Skeletal muscle satellite cell (primary cell): ENCODE measurements around the gene MYO1D. TPM values are rescaled to one million over a fixed set of nuclear protein-coding genes. Genes with fewer than 3 reads are reported as not detected.

ENCODE experiments used
- H3K27me3 ChIP-seq: 2 replicates; pipeline ENCODE4 v1.7.0; 2013; ENCODE audit warnings: low read length; ENCODE audit not compliant: control insufficient read depth, insufficient read depth
- H3K36me3 ChIP-seq: 2 replicates; pipeline ENCODE4 v1.7.0; 2013; ENCODE audit warnings: mild to moderate bottlenecking, control low read depth, low read length; ENCODE audit not compliant: insufficient read depth
- H3K4me1 ChIP-seq: 2 replicates; pipeline ENCODE4 v1.7.0; 2013; ENCODE audit warnings: low read length; ENCODE audit not compliant: control insufficient read depth, insufficient read depth
- H3K4me2 ChIP-seq: 2 replicates; pipeline ENCODE4 v1.7.0; 2013; ENCODE audit warnings: mild to moderate bottlenecking, low read length
- H3K4me3 ChIP-seq: 2 replicates; pipeline ENCODE4 v1.7.0; 2013; ENCODE audit warnings: low read length
- H3K9ac ChIP-seq: 2 replicates; pipeline ENCODE4 v1.7.0; 2013; ENCODE audit warnings: mild to moderate bottlenecking, low read depth, low read length, moderate library complexity
- H3K9me3 ChIP-seq: replicated peaks from 2 replicates; pipeline ENCODE4 v1.7.0; 2013; ENCODE audit warnings: mild to moderate bottlenecking, control low read depth, low read length
- small RNA-seq: library from RNA; depleted of rRNA; stranded (forward); fragments of <200 nt; gene quantifications from one replicate; pipeline ENCODE3, GENCODE V24; 2012

The MYO1D gene

GRCh38 chr17:32446949-32447348, 430.0 kb downstream of the MYO1D start:
- Histone ChIP-seq H3K36me3 (peaks cover 53% of the 10 kb centered on the region), H3K27me3 (peaks cover 2% of the 10 kb centered on the region), H3K9me3 (no peaks in the 10 kb centered on the region), H3K9ac (no peak overlapping the region), H3K4me3 (no peak overlapping the region), H3K4me2 (peak overlapping the region; percentile 88), H3K4me1 (peaks cover 23% of the 10 kb centered on the region)

- no peaks in the 10 kb centered on the region for H3K9me3 ChIP-seq
- H3K36me3 ChIP-seq: peaks cover 43% of the 10 kb centered on the region
- H3K9ac ChIP-seq: peak overlapping the region; percentile 99
- H3K27me3 ChIP-seq: peaks cover 5% of the 10 kb centered on the region
- peak overlapping the region; percentile 88 for H3K4me2 ChIP-seq
- H3K4me3 ChIP-seq: peak overlapping the region; percentile 89
- H3K4me1 ChIP-seq: peaks cover 23% of the 10 kb centered on the region
Measured at GRCh38 chr17:32445971-32446370, 431.0 kb downstream of the MYO1D start.

GRCh38 chr17:32445497-32445896, 431.4 kb downstream of the MYO1D start:
- H3K4me3 ChIP-seq: peak overlapping the region; percentile 89
- no peaks in the 10 kb centered on the region for H3K9me3 ChIP-seq
- peaks cover 5% of the 10 kb centered on the region for H3K27me3 ChIP-seq
- peak overlapping the region; percentile 99 for H3K9ac ChIP-seq
- peaks cover 23% of the 10 kb centered on the region for H3K4me1 ChIP-seq
- H3K4me2 ChIP-seq: peak overlapping the region; percentile 88
- peaks cover 38% of the 10 kb centered on the region for H3K36me3 ChIP-seq

- Histone ChIP-seq H3K9me3 (no peaks in the 10 kb centered on the region), H3K4me2 (peak overlapping the region; percentile 88), H3K4me1 (peaks cover 23% of the 10 kb centered on the region), H3K27me3 (peaks cover 5% of the 10 kb centered on the region), H3K9ac (peak overlapping the region; percentile 99), H3K36me3 (peaks cover 36% of the 10 kb centered on the region), H3K4me3 (peak overlapping the region; percentile 89)
Measured at GRCh38 chr17:32445074-32445415, 431.9 kb downstream of the MYO1D start.

GRCh38 chr17:32444301-32445073, 432.4 kb downstream of the MYO1D start, which contains the start of gene PSMD11:
Gene PSMD11, plus strand, starts transcription at chr17:32444510. Its CDS starts 14 bp downstream, at chr17:32444524.
- peaks cover 23% of the 10 kb centered on the region for H3K4me1 ChIP-seq
- peak within 1 kb of the TSS; percentile 98 for H3K4me2 ChIP-seq
- peaks cover 5% of the 10 kb centered on the region for H3K27me3 ChIP-seq
- peak within 1 kb of the TSS; percentile 99 for H3K9ac ChIP-seq
- H3K36me3 ChIP-seq: peaks cover 30% of the 10 kb centered on the region
- H3K9me3 ChIP-seq: no peaks in the 10 kb centered on the region
- peak within 1 kb of the TSS; percentile 89 for H3K4me3 ChIP-seq

- Histone ChIP-seq H3K9me3 (no peaks in the 10 kb centered on the region), H3K4me1 (peaks cover 23% of the 10 kb centered on the region), H3K9ac (peak overlapping the region; percentile 99), H3K4me2 (peak overlapping the region; percentile 98), H3K4me3 (peak overlapping the region; percentile 89), H3K36me3 (peaks cover 24% of the 10 kb centered on the region), H3K27me3 (peaks cover 5% of the 10 kb centered on the region)
Measured at GRCh38 chr17:32443827-32444300, 433.1 kb downstream of the MYO1D start.

Small RNA genes lying within 50 kb of the gene (small RNA-seq; reads per million reads assigned to genes)
- gene RF00019: not detected
